ENCODE measurements around the gene UBQLN3. TPM values are rescaled to one million over a fixed set of nuclear protein-coding genes. Genes with fewer than 3 reads are reported as not detected.

Gene UBQLN3
- polyA plus RNA-seq, 1 experiment, result 0.05 TPM

DNA sequence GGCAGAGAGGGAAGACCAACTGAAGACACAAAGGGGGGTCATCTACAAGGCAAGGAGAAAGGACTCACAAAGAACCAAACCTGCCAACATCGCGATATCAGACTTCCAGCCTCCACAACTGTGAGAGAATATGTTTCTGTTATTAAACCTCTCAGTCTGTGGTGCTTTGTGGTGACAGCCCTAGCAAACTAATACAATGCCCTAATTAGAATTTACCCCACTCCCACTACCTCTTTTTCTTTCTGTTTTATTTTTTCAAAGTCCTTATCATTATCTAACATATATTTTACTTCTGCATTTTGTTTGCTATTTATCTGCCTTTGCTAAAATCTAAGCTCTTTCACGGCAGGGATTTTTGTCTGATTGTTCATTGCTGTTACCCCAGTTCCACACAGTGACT, 23.8 kb downstream of the UBQLN3 start:
- Histone ChIP-seq H3K36me3 (ENCODE audit: control insufficient read depth, insufficient read depth, low read length) (no peaks in the 10 kb centered on the region), H3K4me3 (ENCODE audit: low read depth, low read length) (no peak overlapping the region), H3K27me3 (ENCODE audit: control insufficient read depth, insufficient read depth, low read length) (no peaks in the 10 kb centered on the region; the same call in none of the 2 replicates)
- DNase-seq (ENCODE audit: low read depth), result no peak
- POLR2A ChIA-PET, result no interaction called here
- CTCF ChIA-PET, result interaction anchor here (2.6 kb wide), 1 partner anchor 10 kb away, joined by 12 read pairs; no protein-coding TSS in a partner anchor
- TF ChIP-seq, protein P1, sequence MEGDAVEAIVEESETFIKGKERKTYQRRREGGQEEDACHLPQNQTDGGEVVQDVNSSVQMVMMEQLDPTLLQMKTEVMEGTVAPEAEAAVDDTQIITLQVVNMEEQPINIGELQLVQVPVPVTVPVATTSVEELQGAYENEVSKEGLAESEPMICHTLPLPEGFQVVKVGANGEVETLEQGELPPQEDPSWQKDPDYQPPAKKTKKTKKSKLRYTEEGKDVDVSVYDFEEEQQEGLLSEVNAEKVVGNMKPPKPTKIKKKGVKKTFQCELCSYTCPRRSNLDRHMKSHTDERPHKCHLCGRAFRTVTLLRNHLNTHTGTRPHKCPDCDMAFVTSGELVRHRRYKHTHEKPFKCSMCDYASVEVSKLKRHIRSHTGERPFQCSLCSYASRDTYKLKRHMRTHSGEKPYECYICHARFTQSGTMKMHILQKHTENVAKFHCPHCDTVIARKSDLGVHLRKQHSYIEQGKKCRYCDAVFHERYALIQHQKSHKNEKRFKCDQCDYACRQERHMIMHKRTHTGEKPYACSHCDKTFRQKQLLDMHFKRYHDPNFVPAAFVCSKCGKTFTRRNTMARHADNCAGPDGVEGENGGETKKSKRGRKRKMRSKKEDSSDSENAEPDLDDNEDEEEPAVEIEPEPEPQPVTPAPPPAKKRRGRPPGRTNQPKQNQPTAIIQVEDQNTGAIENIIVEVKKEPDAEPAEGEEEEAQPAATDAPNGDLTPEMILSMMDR (IDR thresholded peaks at IDR 0.05; ENCODE audit: insufficient read depth, low read depth, low read length), result no peak

GRCh38 chr11:5476186-5476819, 33.5 kb downstream of the UBQLN3 start:
- Histone ChIP-seq H3K36me3 (ENCODE audit: control insufficient read depth, insufficient read depth, low read length) (no peaks in the 10 kb centered on the region), H3K27me3 (ENCODE audit: control insufficient read depth, insufficient read depth, low read length) (no peaks in the 10 kb centered on the region), H3K4me3 (ENCODE audit: low read depth, low read length) (no peak overlapping the region)
- DNase-seq (ENCODE audit: low read depth), result no peak
- POLR2A ChIA-PET, result no interaction called here
- TF ChIP-seq, protein P1 (IDR thresholded peaks at IDR 0.05; ENCODE audit: insufficient read depth, low read depth, low read length), result peak; percentile 83
- CTCF ChIA-PET, result interaction anchor here (0.6 to 2.5 kb wide), 24 partner anchors 9 to 887 kb away, joined by 3 to 14 read pairs (median 4); partner anchors contain the start of genes OR51I2 and OR52N2

- ChIA-PET POLR2A (no interaction called here), CTCF (no interaction called here)
- Histone ChIP-seq H3K4me3 (ENCODE audit: low read depth, low read length) (no peak overlapping the region), H3K27me3 (ENCODE audit: control insufficient read depth, insufficient read depth, low read length) (no peaks in the 10 kb centered on the region), H3K36me3 (ENCODE audit: control insufficient read depth, insufficient read depth, low read length) (no peaks in the 10 kb centered on the region)
- TF ChIP-seq, protein P1 (IDR thresholded peaks at IDR 0.05; ENCODE audit: insufficient read depth, low read depth, low read length), result no peak
- DNase-seq (ENCODE audit: low read depth), result no peak
Measured at GRCh38 chr11:5473921-5474320, 35.8 kb downstream of the UBQLN3 start.

- H3K4me3 ChIP-seq (ENCODE audit: low read depth, low read length), result no peak overlapping the region
- no peaks in the 10 kb centered on the region for H3K36me3 ChIP-seq (ENCODE audit: control insufficient read depth, insufficient read depth, low read length)
- CTCF ChIA-PET, result interaction anchor here (1.2 to 1.4 kb wide), 2 partner anchors 8 to 19 kb away, joined by 3 to 6 read pairs; no protein-coding TSS in a partner anchor
- POLR2A ChIA-PET, result no interaction called here
- TF ChIP-seq, protein P1 (IDR thresholded peaks at IDR 0.05; ENCODE audit: insufficient read depth, low read depth, low read length), result no peak
- DNase-seq (ENCODE audit: low read depth), result no peak
- 0 out of 2 replicates have a peak, but pooled peaks cover 2% of the 10 kb centered on the region for H3K27me3 ChIP-seq (ENCODE audit: control insufficient read depth, insufficient read depth, low read length)
Measured at GRCh38 chr11:5467527-5467926, 42.2 kb downstream of the UBQLN3 start.

- CTCF ChIA-PET, result no interaction called here
Measured at GRCh38 chr11:5460983-5461621, 48.7 kb downstream of the UBQLN3 start.

More at GRCh38 chr11:5460983-5461621, 48.7 kb downstream of the UBQLN3 start:
- Histone ChIP-seq H3K27me3 (ENCODE audit: control insufficient read depth, insufficient read depth, low read length) (no peaks in the 10 kb centered on the region), H3K4me3 (ENCODE audit: low read depth, low read length) (no peak overlapping the region), H3K36me3 (ENCODE audit: control insufficient read depth, insufficient read depth, low read length) (no peaks in the 10 kb centered on the region)
- TF ChIP-seq, protein P1 (IDR thresholded peaks at IDR 0.05; ENCODE audit: insufficient read depth, low read depth, low read length), result no peak
- POLR2A ChIA-PET, result no interaction called here
- DNase-seq (ENCODE audit: low read depth), result no peak

All from BJ (cell line).